ACC112 (cell line): Measurements from ENCODE around the gene MZT1.
A peak's percentile ranks its signal among the peaks of the same experiment; 100 is the strongest.
"Not testable (repeated sequence)": the region's sequence is repeated elsewhere in the genome, so short reads cannot be mapped to it uniquely, and the experiment has no call there.

Experiments
- H2AFZ ChIP-seq: fragments of 200-600 bp; sonication (generic); one replicate; pipeline ENCODE4 v1.6.0; 2017; ENCODE audit warnings: antibody characterized with exemption, low read length; ENCODE audit not compliant: unreplicated experiment
- H3K27ac ChIP-seq: fragments of 200-600 bp; sonication (generic); 2 replicates; pipeline ENCODE4 v1.5.1; 2014; ENCODE audit warnings: low read depth, mild to moderate bottlenecking, antibody characterized with exemption, low read length, moderate library complexity
- H3K27me3 ChIP-seq: fragments of 200-600 bp; sonication (generic); 2 replicates; pipeline ENCODE4 v1.6.1; 2014; ENCODE audit warnings: mild to moderate bottlenecking, antibody characterized with exemption, low read length, moderate library complexity, mixed read lengths; ENCODE audit not compliant: insufficient read depth
- H3K36me3 ChIP-seq: fragments of 200-600 bp; sonication (generic); 2 replicates; pipeline ENCODE4 v1.6.1; 2016; ENCODE audit warnings: mild to moderate bottlenecking, antibody characterized with exemption, low read length, moderate library complexity, mixed read lengths; ENCODE audit not compliant: insufficient read depth
- H3K4me1 ChIP-seq: fragments of 200-600 bp; sonication (generic); one replicate; pipeline ENCODE4 v1.6.1; 2016; ENCODE audit warnings: low read length, mixed read lengths; ENCODE audit not compliant: insufficient read depth, unreplicated experiment, control insufficient read depth
- H3K4me3 ChIP-seq: fragments of 200-600 bp; sonication (generic); 2 replicates; pipeline ENCODE4 v1.5.1; 2014; ENCODE audit warnings: mild to moderate bottlenecking, low read depth, low read length
- H3K79me2 ChIP-seq: fragments of 200-600 bp; sonication (generic); one replicate; pipeline ENCODE4 v1.6.0; 2016; ENCODE audit warnings: low read length; ENCODE audit not compliant: control insufficient read depth, unreplicated experiment, insufficient read depth

MZT1 gene

GRCh38 chr13:72728290-72728605 lies 819 bp upstream of the MZT1 start:
- Histone ChIP-seq H3K4me1 (peaks cover 5% of the 10 kb centered on the region), H3K27me3 (no peaks in the 10 kb centered on the region), H3K4me3 (peak overlapping the region; percentile 92), H3K27ac (0 out of 2 replicates have a peak overlapping the region, but pooled peaks have one; percentile 20), H3K36me3 (peaks cover 10% of the 10 kb centered on the region), H3K79me2 (peaks cover 79% of the 10 kb centered on the region), H2AFZ (peak overlapping the region; percentile 47)

GRCh38 chr13:72726726-72727416 lies 558 bp downstream of the MZT1 start:
- peaks cover 5% of the 10 kb centered on the region for H3K4me1 ChIP-seq
- H2AFZ ChIP-seq = peak overlapping the region; percentile 61
- peaks cover 86% of the 10 kb centered on the region for H3K79me2 ChIP-seq
- H3K27me3 ChIP-seq = no peaks in the 10 kb centered on the region
- H3K4me3 ChIP-seq = peak overlapping the region; percentile 92
- H3K36me3 ChIP-seq = peaks cover 4% of the 10 kb centered on the region
- H3K27ac ChIP-seq = no peak overlapping the region

GRCh38 chr13:72726185-72726584 lies 1.2 kb downstream of the MZT1 start:
- not testable (repeated sequence) for H3K36me3 ChIP-seq, H3K4me1 ChIP-seq, H3K27me3 ChIP-seq, H2AFZ ChIP-seq, H3K27ac ChIP-seq
- Histone ChIP-seq H3K4me3 (peak overlapping the region; percentile 92), H3K79me2 (peaks cover 86% of the 10 kb centered on the region)

GRCh38 chr13:72716776-72717175 lies 10.7 kb downstream of the MZT1 start:
- H3K4me3 ChIP-seq = no peak overlapping the region
- no peak overlapping the region for H3K27ac ChIP-seq
- H3K79me2 ChIP-seq = peaks cover 32% of the 10 kb centered on the region

DNA sequence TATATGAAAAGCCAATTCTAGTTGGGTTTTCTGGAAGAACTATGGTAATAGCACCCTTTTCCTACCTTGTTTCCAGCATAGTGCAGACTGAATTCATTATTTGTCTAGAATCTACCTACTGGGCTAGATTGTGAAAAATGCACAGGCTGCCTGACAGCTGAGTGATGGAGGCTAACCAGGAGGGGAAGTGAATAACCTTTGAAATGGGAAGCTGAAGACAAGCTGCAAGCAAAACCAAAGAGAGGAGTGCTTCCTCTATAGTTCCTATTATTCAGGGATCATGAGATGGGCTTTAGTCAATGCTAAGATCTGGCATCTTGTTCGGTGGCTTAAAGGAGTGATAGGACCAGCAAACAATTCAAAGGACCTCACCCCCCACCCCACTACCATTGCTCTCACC lies 26.9 kb downstream of the MZT1 start:
- Histone ChIP-seq H3K36me3 (no peaks in the 10 kb centered on the region), H3K27ac (no peak overlapping the region)

More at GRCh38 chr13:72716776-72717175, 10.7 kb downstream of the MZT1 start:
- no peaks in the 10 kb centered on the region for H3K4me1 ChIP-seq
- no peak overlapping the region for H2AFZ ChIP-seq
- no peaks in the 10 kb centered on the region for H3K27me3 ChIP-seq
- H3K36me3 ChIP-seq = peaks cover 24% of the 10 kb centered on the region

DNA sequence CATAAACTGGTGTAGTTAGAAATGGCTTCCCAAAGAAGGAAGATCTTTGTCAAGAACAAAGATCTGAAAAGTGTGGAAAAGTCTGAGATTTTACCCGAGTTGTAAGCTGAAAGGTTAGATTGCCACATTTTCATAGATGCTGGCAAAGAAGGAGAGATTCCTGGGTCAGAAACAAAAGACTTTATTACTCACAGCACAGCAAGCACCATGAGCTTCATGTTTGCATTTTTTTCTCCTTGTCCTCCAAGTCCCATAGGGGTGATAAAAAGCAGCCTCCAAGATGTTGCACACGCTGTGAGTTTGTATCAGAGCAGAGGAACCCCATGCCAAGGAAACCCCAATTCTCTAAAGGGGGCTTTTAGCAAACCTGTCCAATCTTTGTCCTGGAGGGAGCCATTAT lies 29.3 kb downstream of the MZT1 start:
- no peaks in the 10 kb centered on the region for H3K79me2 ChIP-seq
- H3K4me3 ChIP-seq = no peak overlapping the region
- no peak overlapping the region for H2AFZ ChIP-seq
- no peaks in the 10 kb centered on the region for H3K4me1 ChIP-seq
- no peak overlapping the region for H3K27ac ChIP-seq
- peaks cover 35% of the 10 kb centered on the region for H3K27me3 ChIP-seq
- no peaks in the 10 kb centered on the region for H3K36me3 ChIP-seq

More for the DNA sequence above, 26.9 kb downstream of the MZT1 start:
- H3K79me2 ChIP-seq = no peaks in the 10 kb centered on the region
- no peak overlapping the region for H3K4me3 ChIP-seq
- H3K27me3 ChIP-seq = peaks cover 17% of the 10 kb centered on the region
- no peak overlapping the region for H2AFZ ChIP-seq
- no peaks in the 10 kb centered on the region for H3K4me1 ChIP-seq

DNA sequence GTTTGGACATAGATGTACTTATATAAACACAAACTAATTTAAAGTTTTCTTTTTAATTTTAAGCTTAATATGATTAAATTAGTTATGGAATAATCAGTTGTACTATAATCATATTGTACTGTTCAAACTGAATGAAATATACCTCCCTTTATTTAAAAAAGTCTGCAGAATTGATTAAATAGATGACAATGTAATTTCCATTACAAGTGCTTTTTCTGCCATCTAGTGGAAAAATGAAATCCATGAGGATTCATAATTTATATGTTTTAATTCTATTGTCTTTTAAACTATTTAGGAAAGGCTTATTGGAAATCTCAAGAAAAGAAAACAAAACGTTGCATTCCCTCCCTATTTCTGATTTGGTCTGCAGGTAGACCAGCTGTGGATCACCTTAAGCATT lies 30.9 kb downstream of the MZT1 start:
- Histone ChIP-seq H3K27me3 (peaks cover 35% of the 10 kb centered on the region), H3K4me3 (no peak overlapping the region), H3K79me2 (no peaks in the 10 kb centered on the region), H3K4me1 (no peaks in the 10 kb centered on the region), H2AFZ (no peak overlapping the region), H3K36me3 (no peaks in the 10 kb centered on the region), H3K27ac (no peak overlapping the region)

- no peak overlapping the region for H3K4me3 ChIP-seq
- H2AFZ ChIP-seq = no peak overlapping the region
- no peaks in the 10 kb centered on the region for H3K36me3 ChIP-seq
- no peaks in the 10 kb centered on the region for H3K4me1 ChIP-seq
- H3K27me3 ChIP-seq = peaks cover 41% of the 10 kb centered on the region
- H3K79me2 ChIP-seq = no peaks in the 10 kb centered on the region
- H3K27ac ChIP-seq = no peak overlapping the region
Measured at GRCh38 chr13:72694314-72694713, 33.1 kb downstream of the MZT1 start.

GRCh38 chr13:72693832-72694231 lies 33.6 kb downstream of the MZT1 start:
- no peaks in the 10 kb centered on the region for H3K4me1 ChIP-seq
- no peaks in the 10 kb centered on the region for H3K79me2 ChIP-seq
- H3K27me3 ChIP-seq = peaks cover 41% of the 10 kb centered on the region
- H3K4me3 ChIP-seq = no peak overlapping the region
- no peak overlapping the region for H2AFZ ChIP-seq
- H3K27ac ChIP-seq = no peak overlapping the region
- H3K36me3 ChIP-seq = no peaks in the 10 kb centered on the region

GRCh38 chr13:72692884-72693514 lies 34.4 kb downstream of the MZT1 start:
- Histone ChIP-seq H3K79me2 (no peaks in the 10 kb centered on the region), H3K4me1 (no peaks in the 10 kb centered on the region), H3K27ac (no peak overlapping the region), H3K36me3 (no peaks in the 10 kb centered on the region), H3K27me3 (peaks cover 37% of the 10 kb centered on the region), H3K4me3 (no peak overlapping the region), H2AFZ (no peak overlapping the region)

DNA sequence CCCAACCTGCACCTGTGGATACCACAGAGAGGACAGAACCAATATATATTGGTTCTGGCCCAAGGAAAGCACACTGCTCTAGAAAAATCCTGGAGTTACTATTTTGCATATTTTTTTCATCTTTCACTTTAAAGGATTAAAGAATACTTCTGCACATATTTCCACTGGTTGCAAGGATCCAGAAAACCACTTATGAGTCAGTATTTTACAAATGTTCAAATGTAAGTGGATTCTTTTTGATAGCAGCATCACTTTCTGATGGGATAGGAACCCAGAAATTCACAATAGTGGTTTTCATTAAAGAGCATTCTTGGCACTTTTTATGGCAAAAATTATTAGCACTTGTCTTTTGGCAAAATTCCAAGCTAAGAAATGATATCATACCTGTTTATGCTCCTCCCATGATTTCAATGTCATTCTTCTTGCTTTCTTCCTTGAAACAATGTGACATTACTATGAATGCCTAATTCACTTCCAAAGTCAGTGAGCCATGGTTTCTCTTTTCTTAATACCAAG lies 38.2 kb downstream of the MZT1 start:
- no peak overlapping the region for H3K27ac ChIP-seq
- H3K79me2 ChIP-seq = no peaks in the 10 kb centered on the region
- peaks cover 30% of the 10 kb centered on the region for H3K27me3 ChIP-seq
- H3K36me3 ChIP-seq = no peaks in the 10 kb centered on the region
- H2AFZ ChIP-seq = no peak overlapping the region
- no peak overlapping the region for H3K4me3 ChIP-seq
- no peaks in the 10 kb centered on the region for H3K4me1 ChIP-seq
